GM21786 (cell line): ENCODE measurements around the gene MEG3.

Source experiments
- ATAC-seq: cut with Tn5 transposase; IDR thresholded peaks from one replicate; pipeline ENCODE4 v1.9.1; 2021; ENCODE audit not compliant: unreplicated experiment

The MEG3 gene

DNA sequence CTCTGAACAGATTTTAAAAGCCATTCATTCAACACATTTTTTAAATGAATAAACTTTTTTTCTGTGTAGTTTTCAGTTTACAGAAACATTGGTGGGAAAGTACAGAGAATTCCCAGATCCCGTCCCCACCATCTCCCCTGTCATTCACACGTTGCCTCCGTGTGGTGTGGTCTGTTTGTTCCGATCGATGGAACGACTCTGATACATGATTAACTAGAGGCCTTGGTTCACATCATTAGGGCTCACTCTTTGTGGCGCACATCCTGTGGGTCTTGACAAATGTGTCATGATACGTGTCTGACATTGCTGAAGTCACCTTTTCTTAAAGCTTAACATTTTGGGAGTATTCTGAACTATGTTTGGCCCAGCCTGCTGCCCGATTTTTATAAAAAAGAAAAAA, 18.5 kb downstream of the MEG3 start:
- no peak for ATAC-seq

- ATAC-seq: no peak
These were observed 18.9 kb downstream of the MEG3 start for GRCh38 chr14:100844846-100845245.

DNA sequence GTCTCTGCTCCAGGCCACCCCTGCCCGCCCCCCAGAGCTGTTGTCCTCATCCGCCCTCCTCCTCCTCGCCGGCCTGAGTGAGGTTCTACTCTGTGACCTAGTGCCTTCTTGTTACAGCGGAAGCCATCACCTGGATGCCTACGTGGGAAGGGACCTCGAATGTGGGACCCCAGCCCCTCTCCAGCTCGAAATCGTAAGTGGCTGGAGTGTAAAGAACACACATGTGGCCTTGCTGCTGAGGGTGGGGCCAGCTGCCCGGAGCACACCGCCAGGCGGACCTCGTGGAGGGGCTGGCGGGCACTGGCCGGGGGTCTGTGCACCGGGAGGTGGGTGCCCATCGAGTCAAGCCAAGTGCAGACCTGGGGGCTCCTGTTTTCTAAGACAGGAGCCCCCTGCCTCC, 19.4 kb downstream of the MEG3 start:
- ATAC-seq: no peak

DNA sequence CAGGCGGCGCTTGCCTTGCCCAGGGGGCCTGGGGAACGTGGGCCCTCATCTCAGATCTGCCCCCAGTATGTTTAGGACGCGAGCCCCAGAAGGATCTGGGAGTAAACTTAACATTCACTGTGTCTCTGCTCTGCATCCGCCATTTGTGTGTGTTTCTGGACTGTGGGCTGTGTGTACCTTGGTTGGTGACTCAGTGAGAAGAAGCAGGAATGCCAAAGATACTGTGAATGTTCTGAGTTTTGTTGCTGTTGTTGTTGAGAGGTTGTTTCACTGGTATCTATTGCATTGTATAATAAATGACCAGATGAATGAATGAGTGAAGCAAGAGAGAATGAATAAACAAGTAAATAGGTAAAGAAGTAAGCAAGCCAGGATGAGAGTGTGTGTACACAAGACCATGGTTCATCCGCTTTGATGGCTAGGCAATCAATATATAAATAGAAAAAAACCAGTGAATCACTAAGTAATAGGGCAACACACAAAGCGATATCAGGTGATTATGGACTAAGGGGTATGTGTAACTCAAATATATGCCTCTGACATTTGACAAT, 20.5 kb downstream of the MEG3 start:
- ATAC-seq: no peak

DNA sequence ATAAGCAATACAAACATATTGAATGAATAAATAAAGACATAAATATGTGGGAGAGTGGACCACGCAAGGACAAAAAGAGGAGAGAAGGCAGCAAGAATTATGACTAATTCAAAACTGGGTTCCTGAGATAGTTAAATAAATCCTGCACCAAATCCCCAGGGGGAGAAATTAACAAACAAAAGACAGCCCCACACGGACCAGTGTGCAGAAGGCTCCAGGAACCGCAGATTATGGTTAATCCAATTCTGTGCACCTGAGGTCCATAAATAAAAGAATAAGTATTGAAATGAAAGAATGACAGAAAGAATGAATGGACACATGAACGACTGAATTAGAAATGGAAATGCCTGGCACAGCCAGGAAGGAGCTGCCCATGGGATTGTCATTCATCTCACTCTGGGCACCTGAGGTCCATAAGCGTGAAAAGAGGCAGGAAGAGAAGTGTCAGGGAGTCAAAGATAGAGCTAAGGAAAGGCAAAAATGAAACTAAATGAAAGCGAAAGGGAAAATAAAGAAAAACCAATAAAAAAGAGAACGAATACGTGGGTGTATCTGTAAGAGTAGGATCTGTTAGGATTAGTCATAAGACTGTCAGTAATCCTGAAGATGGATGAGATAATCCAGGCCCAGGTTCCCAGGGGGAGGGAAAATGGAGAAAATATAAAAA, 23.3 kb downstream of the MEG3 start:
- ATAC-seq: no peak

- ATAC-seq: peak; percentile 72
These were observed 25.1 kb downstream of the MEG3 start for GRCh38 chr14:100850841-100851585.

- no peak for ATAC-seq
These were observed 25.6 kb downstream of the MEG3 start for GRCh38 chr14:100851586-100851916.

DNA sequence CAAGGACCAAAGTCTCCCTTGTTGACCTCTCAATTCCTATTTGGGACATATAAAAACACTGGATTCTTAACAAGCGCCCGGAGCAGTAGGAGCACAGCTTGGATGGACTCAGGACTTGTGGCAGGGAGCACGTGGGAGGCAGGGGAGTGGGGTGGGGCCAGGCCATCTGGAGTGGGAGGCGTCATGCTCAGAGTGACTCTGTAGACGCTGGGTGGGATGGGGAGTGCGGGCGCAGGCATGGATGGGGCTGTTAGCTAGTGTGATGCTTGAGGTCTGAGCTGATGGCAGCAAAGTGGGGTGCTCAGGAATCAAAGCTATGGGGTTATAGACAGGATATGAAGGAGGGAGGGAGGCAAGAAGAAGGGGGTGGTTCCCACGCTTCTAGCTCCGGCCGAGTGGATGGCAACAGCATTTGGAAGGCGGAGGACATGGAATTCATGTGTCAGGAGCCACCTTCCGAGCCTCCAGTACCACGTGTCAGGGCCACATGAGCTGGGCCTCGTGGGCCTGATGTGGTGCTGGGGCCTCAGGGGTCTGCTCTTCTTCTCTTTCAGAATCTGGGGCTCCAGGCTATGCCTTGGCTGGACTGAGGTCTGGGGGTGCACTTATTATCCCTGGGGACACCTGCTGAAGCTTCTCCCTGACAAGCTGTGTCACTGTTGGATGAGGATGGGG, 26.2 kb downstream of the MEG3 start:
- ATAC-seq: no peak

DNA sequence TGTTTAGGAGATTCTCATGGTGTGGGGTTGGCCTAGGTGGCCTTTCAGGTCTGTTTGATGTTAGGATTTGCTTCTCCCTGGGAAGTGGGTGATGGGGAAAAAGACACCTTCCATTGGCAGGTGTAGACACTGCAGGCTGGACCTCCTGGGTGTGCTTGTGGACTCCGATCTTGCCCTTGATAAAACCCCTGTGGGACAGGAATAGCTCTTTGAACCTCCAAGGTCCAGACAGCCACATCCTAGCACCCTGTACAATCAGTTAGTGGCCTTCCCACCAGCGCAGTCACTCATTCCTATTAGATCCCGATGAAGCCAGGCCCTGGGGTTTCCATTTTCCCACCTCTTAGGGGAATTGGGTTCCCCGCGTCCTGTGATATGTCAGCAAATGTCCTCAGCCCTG, 28.5 kb downstream of the MEG3 start:
- no peak for ATAC-seq

- ATAC-seq: no peak
These were observed 29.5 kb downstream of the MEG3 start for GRCh38 chr14:100855256-100855930.

GRCh38 chr14:100856056-100856950, 30.4 kb downstream of the MEG3 start:
- no peak for ATAC-seq

DNA sequence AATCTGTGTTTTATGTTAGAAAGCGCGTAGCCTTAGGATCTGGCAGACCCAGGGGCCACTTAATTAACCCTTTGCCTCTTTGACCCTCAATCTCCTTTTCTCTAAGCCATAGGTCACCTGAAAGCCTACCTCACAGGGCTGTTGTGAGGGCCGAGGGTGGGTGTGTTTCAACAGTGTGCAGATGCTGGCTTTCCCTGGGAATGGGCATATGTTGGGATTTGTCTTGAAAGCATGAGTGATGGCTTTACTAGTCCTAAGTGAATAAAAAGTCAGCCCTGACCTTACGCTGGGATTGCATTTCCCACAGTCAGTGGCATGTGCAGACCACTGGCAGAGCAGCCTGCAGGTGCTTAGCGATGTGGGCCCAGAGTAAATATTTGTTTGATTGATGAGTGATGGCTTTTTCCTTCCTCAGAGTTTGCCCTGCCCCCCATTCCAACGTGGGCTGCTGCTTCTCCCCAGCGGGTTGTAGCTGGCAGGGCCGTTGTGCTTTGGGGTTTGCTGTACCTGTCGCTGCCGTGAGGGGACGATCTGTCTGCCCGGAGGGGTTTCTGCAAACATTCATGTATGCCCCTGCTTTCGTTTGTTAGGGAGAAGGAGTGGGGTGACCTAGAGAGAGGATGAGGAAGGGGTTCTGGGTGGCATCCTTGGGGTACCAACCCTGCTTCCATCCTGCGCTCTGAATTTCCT, 31.5 kb downstream of the MEG3 start:
- ATAC-seq: no peak

DNA sequence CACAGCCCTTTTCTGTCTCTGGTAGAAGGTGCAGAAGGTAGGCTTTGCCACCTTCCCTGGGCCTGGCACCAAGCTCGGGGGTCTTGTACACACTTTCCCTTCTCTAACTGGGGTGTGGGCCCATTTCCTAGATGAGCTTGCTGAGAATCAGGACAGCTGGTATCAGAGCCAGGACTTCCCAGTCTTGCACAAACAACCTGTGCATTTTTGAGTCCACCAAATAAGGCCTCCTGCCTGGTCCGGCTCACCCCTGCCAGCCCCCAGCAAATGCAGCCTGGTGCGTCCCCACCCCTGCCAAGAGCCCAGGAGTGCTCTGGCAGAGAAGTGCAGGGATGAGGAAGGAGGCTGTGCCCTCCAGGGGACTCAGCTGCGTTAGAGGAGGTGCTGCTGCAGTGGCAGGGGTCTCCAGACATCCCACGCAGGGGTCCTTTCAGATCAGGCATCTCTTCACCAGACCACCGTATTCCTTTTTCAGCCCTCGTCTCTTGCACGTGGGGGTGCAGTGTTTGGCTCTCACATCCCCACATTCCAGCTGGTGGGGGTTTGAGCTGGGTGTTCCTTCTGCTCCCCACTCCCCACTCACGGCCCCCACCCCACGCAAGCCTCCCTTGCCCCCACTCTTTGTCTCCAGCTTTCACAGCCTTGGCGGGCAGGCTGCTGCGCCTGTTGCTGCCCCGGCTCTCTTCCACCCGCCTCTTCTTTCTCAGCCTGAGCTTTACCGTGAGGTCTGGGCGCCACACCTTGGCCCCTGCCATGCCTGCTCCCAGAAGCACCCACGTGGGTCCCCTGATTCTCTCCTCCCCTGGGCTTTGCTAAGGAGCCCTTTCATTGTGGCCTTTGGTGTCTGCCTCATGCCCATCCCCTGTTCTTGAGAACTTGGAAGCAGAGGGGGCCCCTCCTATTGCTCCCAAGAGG, 32.3 kb downstream of the MEG3 start:
- ATAC-seq: no peak

DNA sequence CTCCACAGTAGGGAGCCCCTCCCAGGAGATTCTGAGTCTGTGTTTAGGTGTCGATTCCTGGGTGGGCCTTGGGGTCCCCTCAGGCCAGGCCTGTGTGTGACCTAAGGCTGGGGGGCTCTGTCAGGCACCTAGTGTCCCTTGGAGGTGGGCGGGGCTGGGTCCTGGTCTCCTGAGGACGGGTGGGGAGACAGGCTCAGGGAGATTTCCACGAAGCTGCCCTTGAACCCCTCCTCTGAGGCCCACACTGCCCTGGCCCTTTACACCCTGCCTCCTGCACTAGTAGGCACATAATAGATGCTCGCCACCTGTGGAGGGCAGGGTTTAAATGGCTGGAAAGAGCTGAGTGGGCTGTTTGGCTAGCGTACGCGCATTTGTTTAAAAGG, 32.9 kb downstream of the MEG3 start:
- ATAC-seq: no peak

GRCh38 chr14:100859781-100860180, 33.9 kb downstream of the MEG3 start:
- no peak for ATAC-seq

DNA sequence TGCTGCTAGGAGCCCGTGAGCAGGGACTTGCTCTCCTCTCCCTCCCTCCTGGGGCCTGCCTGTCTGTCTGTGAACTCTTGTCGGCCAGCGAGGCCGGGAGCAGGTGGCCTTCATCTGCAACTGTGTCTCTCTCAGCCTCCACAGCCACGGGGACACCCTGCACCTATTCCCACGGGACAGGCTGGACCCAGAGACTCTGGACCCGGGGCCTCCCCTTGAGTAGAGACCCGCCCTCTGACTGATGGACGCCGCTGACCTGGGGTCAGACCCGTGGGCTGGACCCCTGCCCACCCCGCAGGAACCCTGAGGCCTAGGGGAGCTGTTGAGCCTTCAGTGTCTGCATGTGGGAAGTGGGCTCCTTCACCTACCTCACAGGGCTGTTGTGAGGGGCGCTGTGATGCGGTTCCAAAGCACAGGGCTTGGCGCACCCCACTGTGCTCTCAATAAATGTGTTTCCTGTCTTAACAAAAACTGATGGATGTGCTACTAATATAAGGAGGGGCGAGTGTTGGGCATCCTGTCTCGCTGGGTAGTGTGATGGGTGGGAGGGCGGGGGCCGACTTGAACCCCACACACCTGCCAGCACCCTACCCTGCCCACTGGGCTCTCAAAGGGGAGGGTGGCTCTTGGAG, 34.8 kb downstream of the MEG3 start:
- ATAC-seq: no peak

DNA sequence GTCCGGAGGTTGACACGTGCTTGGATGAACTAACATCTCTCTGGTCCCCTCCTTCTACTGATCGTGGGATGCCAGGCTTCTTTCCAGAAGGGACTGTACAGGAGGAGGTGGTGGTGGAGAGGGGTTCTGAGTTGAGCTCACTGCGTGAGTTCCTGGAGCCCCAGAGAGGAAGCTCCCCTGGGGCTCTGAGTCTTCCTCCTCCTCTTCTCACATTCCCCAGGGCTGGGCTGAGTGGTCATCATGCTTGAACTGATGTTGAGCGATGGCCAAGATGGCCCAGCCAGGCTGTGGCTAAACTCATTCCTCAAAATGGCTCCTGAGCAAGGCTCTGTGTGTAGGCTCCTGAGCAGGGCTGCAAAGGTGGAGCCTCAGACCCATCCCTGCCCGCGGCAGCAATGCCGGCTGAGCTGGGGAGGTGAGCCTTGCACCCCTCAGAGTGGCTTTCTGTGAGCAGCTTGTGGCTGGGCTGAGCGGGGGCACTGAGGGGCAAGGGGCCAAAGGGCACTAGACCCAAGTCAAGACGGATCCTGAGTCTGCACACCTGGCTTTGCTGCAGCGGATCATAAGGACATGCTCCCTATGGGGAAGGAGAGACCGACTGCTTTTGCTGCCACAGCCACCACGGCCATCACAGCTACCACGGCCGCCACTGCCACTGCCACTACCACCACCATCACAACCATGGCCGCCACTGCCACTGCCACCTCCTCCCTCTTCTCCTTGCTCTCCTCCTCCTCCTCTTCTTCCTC, 35.4 kb downstream of the MEG3 start:
- ATAC-seq: no peak

DNA sequence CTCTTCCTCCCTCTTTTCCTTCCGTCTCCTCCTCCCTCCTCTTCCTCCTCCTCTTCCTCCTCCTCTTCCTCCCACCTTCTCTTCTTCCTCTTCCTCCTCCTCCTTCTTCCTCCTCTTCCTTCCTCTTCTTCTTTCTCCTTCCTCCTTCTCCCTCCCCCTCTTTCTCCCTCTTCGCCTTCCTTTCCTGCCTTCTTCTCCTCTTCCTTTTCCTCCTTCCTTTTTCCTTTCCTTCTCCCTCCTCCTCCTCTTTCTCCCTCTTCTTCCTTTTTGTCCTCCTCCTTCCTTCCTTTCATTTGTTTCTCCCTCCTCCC, 36.0 kb downstream of the MEG3 start:
- ATAC-seq: no peak
